G401.6 (cell line): Measurements from ENCODE around the gene DNAJC3.
"Not testable (repeated sequence)": the region's sequence is repeated elsewhere in the genome, so short reads cannot be mapped to it uniquely, and the experiment has no call there.

ENCODE experiments used
- FAIRE-seq: peaks from 2 replicates; lab custom pipeline; 2012; peaks lifted over from hg19 to GRCh38; lab: Jason Lieb, UNC

The DNAJC3 gene

DNA sequence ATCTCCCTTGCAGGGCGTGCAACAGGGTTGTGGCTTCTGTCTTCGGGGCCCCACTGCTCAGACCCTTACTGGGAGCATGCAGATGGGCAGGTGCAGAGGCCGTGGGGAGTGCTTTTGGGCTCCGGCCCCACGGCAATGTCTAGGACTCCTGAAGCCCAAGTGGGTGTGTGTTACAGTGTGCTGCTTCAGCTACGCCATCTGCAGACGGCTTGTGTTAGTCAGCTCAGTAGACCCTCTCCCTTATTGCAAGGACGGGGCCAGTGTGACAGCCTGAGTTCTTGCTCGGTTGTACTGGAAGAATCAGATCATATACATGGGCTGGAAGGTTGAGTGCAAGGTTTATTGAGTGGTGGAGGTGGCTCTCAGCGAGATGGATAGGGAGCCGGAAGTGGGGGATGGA is 39.3 kb downstream of the DNAJC3 start:
- FAIRE-seq, result no peak

GRCh38 chr13:95722241-95722640 is 45.3 kb downstream of the DNAJC3 start:
- FAIRE-seq, result no peak

DNA sequence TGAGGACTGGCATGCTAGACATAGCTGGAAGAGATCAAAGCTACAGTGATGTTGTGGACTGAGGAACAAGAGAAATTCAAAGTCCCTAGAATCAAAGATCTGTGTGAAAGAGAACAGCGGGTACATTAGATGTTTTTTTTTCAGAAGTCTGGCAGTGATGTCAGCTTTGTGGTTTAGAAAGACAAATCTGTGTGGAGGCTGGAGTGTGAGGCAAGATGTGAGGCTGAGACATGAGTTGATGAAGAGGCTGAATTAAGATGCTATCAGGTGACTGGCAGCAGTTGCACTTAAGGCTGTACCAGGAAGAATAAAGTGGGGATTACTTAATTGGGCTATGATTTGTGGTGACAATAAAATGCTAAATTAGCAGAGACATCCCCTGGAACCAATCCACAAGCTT is 46.5 kb downstream of the DNAJC3 start:
- FAIRE-seq, result no peak

DNA sequence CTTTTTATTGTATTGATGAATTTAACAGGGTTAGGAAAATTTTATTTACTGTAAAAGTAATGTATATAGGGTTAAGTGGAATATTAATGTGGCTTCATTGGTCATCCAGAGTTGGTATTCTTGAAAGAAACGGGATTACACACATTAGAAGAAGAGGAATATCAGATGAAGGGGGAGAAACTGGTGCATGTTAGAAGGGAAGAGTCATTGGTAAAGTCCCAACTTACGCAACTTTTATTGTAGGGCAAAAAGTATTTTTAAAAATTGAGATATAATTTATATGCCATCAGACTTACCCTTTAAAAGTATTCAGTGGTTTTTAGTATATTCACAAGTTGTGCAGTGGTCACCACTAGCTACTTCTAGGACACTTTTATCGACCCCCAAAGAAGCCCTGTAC is 47.3 kb downstream of the DNAJC3 start:
- FAIRE-seq, result no peak

DNA sequence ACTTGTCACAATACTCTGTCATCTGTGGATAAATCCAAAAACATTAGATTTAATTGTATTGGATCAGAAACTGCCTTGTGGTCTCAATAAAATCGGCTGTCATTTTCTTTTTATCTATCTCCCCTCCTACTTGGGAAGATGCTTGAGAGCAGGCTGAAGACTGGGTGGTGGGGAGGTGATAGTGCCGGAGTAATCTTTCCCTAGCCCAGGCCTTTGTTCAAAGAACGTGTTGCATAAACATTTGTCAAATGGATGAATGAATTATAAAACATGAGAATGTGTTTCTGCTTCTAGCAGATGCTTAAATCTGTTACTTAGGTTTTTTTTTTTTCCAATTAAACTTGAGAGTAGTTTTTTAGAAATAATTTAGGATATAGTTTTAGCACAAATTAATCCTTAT is 49.9 kb downstream of the DNAJC3 start:
- no peak for FAIRE-seq

- no peak for FAIRE-seq
Observed at GRCh38 chr13:95728957-95729356, 52.0 kb downstream of the DNAJC3 start.

DNA sequence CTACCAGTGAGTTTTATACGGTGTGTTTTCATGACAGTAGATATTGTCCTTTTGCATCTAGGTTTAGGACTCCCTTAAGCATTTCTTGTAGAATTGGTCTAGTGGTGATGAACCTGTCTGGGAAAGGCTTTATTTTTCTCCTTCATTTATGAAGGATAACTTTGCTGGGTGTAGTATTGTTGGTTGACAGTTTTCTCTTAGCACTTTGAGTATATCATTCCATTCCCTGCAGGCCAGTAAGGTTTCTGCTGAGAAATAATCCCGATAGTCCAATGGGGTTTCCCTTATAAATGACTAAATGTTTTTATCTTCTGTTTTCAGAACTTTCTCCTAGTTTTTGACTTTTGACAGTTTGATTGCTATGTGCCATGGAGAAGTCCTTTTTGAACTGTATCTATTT is 57.2 kb downstream of the DNAJC3 start:
- FAIRE-seq, result no peak

DNA sequence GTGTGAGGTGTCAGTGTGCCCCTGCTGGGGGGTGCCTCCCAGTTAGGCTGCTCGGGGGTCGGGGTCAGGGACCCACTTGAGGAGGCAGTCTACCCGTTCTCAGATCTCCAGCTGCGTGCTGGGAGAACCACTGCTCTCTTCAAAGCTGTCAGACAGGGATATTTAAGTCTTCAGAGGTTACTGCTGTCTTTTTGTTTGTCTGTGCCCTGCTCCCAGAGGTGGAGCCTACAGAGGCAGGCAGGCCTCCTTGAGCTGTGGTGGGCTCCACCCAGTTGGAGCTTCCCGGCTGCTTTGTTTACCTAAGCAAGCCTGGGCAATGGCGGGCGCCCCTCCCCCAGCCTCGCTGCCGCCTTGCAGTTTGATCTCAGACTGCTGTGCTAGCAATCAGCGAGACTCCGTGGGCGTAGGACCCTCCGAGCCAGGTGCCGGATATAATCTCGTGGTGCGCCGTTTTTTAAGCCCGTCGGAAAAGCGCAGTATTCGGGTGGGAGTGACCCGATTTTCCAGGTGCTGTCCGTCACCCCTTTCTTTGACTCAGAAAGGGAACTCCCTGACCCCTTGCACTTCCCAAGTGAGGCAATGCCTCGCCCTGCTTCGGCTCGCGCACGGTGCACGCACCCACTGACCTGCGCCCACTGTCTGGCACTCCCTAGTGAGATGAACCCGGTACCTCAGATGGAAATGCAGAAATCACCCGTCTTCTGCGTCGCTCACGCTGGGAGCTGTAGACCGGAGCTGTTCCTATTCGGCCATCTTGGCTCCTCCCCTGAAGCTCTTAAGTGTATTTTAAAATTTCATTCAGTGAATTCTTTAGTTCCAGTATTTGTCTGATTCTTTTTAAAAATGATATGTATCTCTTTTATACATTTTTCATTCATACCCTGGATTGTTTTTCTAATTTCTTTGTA is 63.4 kb downstream of the DNAJC3 start:
- not testable (repeated sequence) for FAIRE-seq

GRCh38 chr13:95740979-95741320 is 64.0 kb downstream of the DNAJC3 start:
- FAIRE-seq, result no peak

DNA sequence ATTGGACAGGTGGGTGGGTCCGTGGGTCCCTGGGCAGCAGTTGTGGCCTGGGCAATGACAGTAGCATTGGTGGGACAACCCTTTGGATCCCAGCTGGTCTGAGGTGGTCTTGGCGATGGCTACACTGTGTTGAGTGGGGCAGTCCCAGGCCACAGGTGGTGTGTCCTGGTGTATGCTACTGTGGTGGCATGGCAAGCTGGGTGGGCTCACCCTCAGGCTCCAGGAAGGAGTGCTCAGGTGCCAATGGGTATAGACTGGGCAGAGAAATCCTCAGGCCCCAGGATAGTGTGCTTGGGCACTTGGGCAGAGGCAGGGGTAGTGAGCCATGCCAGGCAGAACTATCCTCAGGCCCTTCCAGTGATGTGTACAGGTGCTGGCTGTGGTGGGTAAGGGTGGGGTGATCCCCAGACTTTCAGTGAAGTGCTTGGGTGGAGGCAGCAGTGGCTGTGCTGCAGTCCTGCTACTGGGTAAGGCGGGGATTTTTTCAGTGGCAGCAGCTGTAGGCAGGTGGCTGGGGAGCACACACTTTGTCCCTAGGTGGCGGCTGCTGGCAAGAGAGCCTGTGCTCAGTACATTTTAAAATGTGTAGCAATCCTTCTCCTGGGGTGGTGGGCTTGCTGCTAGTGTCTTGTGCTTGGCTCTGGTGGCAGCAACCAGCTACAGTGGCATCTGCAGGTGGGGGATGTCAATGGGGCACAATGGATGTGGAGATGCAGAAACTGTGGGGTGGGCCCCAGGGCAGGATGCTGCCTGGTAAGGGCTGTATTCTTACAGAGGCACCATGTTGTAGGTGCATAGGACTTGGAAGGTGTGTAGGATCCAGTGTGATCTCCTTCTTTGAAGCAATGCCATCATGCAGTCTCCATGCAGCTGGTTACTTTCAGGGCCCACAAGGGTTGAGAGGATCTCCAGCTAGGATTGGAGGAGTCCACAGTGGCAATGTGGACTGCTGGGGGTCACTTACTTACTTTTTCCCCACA is 64.9 kb downstream of the DNAJC3 start:
- no peak for FAIRE-seq

DNA sequence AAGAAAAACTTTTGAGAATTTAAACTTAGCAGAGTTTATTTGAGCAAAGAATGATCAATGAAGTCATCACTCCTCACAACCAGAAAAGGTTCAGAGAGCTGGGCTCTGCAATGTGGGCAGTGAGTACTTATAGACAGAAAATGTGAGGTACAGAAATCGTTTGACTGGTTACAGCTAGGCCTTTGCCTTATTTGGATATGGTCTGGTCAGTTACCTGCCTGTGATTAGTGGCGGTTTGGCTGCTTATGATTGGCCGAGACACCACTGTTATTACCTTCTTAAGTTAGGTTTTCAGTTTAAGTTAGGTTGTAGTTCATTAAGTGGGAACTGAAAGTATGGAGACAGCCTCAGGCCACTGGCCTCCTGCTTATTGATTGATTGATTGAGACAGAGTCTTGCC is 66.3 kb downstream of the DNAJC3 start:
- FAIRE-seq, result no peak

GRCh38 chr13:95745289-95745688 is 68.3 kb downstream of the DNAJC3 start:
- FAIRE-seq, result no peak

DNA sequence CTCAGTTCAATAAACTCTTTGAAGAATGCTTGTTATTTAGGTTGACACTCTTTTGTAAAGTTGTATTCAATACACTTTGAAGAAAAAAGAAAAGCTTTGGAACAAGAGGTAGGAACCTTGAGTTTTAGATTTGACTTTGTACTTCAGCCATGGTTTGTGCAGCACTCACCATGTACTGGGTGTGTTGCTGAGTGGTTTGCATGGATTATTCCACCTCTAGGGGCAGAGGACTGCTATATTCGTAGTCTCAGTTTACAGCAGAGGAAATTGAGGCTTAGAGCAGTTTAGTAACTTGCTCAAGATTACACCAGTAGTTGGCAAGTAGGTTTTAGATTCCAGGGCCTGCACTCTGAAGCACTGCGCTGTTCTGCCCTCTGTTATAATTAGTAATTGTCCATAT is 68.8 kb downstream of the DNAJC3 start:
- FAIRE-seq, result no peak

- no peak for FAIRE-seq
Observed at GRCh38 chr13:95749545-95749944, 72.6 kb downstream of the DNAJC3 start.

- no peak for FAIRE-seq
Observed at GRCh38 chr13:95752677-95753076, 75.7 kb downstream of the DNAJC3 start.

- FAIRE-seq, result no peak
Observed at GRCh38 chr13:95754069-95754468, 77.1 kb downstream of the DNAJC3 start.

DNA sequence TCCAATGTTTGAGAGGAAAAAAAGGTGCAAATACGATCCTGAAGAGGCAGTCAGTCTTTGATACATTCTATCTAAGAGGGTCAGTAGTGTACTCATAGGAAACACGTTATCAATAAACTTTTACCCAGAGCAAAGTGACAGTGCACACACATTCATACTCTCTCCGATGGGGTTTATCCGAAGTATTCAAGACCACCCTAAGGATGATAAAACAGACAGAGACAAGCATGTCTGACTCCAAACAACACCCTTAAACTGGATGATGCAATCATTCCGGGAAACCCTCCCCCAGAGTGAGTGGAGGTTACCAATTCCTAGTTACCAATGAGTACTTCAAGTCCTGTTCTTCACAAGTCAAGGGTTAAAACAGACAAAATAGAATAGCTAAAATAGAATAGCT is 79.1 kb downstream of the DNAJC3 start:
- FAIRE-seq, result no peak

GRCh38 chr13:95762626-95763025 is 85.7 kb downstream of the DNAJC3 start:
- not testable (repeated sequence) for FAIRE-seq

DNA sequence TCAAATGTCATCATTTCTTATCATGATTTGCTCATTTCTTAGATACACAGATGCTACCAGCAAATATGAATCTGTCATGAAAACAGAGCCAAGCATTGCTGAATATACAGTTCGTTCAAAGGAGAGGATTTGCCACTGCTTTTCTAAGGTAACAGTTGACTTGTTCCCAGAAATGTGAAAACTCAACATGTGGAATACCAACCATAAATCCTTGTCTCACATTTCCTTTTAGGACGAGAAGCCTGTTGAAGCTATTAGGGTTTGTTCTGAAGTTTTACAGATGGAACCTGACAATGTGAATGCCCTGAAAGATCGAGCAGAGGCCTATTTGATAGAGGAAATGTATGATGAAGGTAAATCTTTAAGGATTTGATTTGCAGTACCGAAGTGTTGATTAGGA is 86.7 kb downstream of the DNAJC3 start:
- no peak for FAIRE-seq

- no peak for FAIRE-seq
Observed at GRCh38 chr13:95771905-95772304, 95.0 kb downstream of the DNAJC3 start.

DNA sequence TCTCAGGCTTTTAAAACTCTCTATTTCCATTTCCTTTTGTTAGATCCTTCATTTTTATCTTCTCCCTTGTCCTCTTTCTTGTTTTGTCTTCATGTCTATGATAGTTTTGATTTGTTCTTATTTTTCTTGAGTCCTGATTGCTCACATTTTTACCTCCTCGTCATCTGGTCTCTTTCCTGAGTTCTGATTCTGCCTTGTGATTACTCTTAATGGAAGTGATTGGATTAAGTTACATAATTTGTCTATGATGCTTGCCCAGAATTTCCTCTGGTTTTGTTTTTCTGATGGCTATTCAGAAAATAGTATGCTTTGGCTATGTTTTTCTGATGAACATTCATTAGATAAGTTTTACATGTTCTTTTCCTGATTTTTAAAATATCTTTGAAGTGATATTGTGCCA is 102.6 kb downstream of the DNAJC3 start:
- FAIRE-seq, result no peak

DNA sequence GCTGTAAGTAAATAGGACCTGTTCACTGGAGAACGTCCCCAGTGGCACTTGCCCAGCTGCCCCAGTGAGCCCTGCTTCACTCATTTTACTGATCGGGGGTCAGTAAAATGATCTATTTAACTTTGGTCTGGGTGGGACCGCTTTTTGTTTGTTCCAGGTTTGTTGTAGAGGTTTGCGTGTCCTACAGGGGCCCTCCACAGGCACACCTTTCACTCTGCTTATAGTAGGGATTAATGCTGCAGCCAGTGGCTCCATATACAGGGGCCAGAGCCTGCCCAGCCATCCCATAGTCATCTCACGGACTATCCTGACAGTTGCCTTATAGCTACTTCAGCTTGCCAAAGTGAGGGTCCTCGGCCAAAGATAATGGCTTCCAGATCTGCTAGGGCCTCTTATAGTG is 104.1 kb downstream of the DNAJC3 start:
- FAIRE-seq, result no peak

DNA sequence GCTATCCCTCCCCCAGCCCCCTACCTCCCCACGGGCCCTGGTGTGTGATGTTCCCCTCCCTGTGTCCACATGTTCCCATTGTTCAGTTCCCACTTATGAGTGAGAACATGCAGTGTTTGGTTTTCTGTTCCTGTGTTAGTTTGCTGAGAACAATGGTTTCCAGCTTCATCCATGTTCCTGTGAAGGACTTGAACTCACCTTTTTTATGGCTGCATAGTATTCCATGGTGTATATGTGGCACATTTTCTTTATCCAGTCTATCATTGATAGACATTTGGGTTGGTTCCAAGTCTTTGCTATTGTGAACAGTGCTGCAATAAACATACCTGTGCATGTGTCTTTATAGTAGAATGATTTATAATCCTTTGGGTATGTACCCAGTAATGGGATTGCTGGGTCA is 105.0 kb downstream of the DNAJC3 start:
- FAIRE-seq, result not testable (repeated sequence)
